A204.1 (cell line): ENCODE measurements around the gene NRDC.

Experiments
- FAIRE-seq: peaks from 2 replicates; lab custom pipeline; 2012; peaks lifted over from hg19 to GRCh38; lab: Jason Lieb, UNC

Gene NRDC

DNA sequence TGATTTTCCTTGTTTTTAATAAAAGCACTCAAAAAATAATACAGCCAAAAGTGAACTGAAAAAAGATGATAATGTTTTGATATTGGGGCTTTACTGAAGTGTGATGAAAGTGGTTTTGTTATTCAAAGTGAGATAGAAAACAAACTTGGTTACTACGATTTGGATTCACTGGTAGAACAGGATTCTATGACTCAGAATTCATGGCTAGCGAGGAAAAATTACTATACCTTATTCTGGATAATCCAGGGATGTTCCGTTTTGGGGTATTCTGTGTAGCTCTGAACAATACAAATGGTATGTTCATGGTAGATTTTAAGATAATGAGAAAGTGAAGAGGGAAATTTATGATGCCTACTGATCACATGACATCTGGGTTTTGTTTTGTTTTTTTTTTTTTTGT, 117.7 kb downstream of the NRDC start:
- no peak for FAIRE-seq

DNA sequence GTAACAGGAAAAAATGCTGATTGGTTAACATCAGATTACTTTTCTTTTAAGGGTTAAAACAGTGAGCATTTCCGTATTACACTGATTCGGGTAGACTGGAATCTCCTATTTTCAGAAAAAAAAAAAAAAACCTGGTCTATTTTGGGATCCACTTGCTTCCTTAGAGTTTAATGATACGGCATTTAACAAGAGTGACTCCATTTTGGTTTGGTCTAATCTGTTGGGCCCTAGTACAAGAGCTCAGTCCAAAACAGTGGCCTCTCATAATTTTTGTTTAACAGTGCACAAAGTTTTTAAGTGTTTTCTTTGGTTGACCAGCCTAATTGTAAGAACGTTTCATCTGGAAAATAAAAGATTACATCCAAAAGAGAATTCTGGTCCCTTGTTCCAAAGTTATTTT, 120.2 kb downstream of the NRDC start:
- FAIRE-seq, result no peak

DNA sequence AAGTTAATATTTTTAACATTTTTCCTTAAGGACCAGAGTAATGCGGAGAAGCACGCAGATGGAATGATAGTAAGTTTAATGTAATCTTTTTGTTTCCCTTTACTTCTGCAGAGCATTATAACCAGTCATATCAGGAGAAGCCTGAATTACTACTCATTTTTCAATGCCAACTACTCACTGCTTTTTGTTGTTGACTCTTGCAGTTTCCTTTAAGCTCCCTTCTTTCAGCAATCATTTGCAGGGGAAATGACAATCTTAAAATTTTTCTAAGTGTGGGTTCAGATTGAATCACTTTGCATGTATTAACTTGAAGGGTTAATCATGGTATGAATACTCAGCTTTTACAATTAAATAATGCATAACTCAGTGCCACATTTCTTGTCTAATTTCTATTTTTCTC, 122.2 kb downstream of the NRDC start:
- FAIRE-seq, result no peak

DNA sequence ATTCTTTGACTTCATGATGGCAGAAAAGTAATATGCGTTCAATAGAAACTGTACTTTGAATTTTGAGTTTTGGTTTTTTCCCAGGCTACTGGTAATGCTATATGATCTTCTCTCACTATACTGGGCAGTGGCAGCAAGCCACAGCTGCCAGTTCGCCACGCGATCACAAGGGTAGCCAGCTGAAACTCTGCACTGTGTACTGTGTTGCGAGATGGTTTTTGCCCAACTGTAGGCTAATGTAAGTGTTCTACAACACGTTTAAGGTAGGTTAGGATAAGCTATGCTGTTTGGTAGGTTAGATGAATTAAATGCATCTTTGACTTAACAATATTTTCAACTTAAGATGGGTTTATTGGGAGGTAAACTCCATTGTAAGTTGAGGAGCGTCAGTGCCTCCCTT, 123.1 kb downstream of the NRDC start:
- no peak for FAIRE-seq

DNA sequence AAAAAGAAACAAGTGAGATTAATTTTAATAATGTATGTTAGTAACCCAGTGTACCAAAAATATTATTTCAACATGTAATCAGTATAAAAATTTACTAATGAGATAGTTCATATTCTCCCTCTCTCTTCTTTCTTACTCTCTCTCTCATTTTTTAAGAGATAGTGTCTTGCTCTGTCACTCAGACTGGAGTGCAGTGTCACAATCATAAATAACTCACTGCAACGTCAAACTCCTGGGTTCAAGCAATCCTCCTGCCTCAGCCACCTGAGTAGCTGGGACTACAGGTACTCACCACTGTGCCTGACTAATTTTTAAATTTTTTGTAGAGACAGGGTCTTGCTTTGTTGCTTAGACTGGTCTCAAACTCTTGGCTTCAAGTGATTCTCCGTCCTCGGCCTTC, 123.9 kb downstream of the NRDC start:
- no peak for FAIRE-seq

DNA sequence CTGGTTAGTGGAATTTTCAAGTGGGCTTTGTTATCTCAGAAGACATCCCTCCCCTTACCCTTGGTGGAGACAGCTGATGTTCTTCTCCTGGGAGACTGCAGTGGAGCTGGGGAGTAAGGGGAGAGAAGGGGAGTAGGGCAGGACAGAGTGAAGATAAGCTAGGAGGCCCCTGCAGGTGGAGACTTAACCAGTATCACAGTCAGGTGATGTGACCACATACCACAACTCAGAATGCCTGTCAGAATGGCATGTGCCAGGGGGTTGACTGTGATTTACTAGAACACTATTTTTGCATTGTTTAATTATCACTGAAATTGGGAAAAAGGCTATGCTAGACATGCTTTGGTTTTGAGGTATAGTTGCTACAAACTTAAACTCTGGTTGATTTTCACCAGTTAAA, 124.6 kb downstream of the NRDC start:
- FAIRE-seq, result no peak

DNA sequence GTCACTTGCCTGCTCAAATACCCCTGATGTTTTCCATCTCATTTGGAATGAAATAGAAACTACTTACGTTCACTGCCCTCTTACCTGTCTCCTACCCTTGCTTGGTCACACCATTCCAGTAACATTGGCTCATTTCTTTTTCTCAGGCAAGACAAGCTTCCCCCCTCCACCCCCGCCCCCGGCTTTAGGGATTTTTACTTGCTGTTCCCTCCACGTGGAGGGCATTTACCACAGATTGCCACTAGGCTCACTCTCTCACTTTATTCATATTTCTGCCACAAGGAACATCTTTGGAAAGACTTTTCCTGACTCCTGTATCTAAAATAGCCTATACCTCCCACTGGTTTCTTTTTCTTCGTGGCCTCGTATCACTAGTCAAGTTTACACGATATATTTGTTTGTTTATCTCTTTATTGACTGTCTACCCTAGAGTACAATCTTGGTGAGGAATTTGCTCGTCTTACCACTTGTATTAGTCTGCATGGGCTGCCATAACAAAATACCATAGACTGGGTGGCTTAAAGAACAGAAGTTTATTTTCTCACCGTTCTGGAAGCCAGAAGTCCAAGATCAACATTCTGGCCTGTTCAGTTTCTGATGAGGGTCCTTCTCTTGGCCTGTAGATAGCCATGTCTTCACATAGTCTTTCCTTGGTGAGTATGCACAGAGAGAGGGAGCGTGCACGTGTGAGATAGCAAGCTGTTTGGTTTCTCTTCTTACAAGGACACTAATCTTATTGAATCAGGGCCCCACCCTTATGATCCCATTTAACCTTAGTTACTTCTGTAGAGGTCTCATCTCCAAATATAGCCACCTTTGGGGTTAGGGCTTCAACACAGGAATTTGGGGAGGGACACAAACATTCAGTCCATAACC, 126.2 kb downstream of the NRDC start:
- no peak for FAIRE-seq

DNA sequence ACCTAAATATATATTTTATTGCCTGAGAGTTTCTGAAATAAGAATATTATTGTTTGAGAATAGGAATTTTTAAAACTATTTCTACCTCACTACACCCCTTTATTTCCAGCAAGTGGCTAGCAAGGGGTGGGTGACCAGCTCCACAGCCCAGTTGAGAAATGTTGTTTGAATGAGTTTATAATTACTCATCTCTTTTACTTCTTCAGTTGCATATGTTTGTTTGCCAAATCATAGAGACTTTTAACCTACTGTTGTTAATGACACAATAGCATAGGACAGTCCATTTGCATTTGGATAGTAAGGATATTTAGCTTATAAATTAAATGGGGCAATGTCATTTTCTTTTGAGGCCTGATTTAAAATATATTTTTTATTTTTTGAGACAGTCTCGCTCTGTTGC, 127.8 kb downstream of the NRDC start:
- no peak for FAIRE-seq

DNA sequence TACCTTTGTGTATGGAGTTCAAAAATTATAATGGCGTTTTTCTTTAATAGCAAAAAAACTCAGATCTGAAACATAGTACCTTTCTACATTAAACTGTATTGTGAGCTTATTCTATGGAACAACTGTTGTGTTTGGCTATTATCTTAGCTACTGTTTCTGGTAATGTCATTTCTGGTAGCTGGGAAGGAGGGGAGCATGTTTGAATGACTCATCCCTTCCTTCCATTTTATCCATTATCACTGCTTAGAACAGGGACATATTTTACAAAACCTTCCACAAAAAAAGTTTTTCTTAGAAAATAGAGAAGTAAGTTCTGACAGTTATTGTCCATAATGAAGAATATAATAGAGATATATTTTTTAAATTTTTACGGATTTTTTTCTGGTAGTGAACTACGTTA, 128.3 kb downstream of the NRDC start:
- FAIRE-seq, result no peak

DNA sequence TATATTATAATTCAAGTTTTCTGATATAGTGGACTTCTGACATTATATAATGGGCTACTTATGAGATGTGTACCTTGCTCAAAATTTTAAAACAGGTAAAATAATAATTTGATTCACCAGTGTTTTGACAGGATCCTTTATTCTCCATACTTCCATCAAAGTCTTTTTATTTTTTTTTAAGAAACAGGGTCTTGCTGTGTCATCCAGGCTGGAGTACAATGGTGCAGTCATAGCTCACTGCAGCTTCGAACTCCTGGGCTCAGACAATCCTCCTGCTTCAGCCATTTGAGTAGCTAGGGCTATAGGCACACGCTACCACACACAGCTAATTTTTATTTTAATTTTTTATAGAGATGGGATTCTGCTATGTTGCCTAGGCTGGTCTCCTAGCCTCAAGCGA, 129.4 kb downstream of the NRDC start:
- FAIRE-seq, result no peak

DNA sequence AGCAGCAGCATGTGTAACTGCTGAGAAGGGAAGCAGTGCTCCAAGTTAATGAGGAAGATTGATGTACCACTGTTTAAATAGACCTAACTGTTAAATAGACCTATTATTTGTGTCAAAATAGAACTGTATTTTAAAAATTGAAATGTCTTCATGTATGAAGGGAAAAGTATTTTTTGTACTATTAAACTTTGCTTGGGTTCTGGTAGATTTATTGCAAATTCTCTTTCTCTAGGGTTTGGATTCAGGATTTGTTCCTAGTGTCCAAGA, 133.3 kb downstream of the NRDC start:
- no peak for FAIRE-seq

DNA sequence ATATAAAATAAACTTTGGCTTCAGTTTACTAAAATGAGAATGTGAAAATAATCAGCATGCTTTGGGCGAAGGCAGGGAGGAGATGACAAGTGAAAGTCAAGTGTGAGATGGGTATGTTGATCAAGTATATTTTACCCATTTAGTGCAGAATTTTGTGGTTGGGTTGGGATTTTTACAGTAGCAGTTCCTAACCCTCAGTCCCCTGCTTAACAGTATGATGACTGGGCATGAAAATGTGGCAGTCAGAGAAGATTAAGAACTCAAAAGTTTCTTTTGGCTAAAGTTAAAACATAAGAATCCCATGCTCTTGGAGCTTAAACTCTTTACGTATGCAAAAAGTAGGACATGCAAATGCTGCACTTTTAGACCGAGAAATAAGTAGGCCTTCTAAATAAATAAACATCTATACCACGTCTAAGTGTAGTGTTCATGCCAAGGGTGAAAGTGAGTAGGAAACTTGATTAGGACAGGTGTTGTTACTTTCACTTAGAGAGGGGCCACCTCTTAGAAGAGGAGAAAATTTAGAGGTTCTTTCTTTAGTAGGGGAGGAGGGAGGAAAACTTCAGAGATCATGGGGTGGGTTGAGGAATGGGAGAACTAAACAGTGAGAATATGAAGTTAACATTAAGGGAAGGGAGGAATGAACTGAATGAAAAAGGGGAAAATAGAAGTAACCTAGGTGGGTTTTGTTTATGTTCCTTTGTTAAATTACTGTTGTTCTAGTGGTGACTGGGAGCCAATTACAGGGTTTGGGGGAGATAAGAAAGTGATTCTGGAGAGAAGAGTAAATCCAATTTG, 133.8 kb downstream of the NRDC start:
- no peak for FAIRE-seq

DNA sequence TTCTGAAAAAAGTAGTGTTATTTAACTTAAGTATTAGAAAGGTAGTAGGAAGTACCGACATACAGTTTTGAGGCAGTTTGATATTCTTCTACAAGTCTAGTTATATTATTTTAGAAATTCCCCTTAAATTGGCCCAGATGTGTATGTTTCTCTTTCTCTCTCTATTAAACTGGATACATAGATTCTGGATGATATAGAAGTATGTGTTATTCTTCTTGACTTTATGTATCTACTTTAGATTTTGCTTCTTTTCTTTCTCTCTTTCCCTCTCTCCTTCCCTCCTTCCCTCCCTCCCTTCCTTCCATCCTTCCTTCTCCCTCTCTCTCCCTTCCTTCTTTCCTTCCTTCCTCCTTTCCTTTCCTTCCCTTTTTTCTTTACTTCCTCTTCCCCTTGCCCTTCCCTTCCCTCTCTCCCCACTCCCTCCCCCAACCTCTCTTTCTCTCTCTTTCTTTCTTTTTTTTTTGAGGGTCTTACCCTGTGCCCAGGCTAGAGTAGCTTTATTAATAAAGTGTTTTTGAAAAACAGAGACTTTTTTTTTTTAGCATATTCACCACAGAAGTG, 137.3 kb downstream of the NRDC start:
- no peak for FAIRE-seq

DNA sequence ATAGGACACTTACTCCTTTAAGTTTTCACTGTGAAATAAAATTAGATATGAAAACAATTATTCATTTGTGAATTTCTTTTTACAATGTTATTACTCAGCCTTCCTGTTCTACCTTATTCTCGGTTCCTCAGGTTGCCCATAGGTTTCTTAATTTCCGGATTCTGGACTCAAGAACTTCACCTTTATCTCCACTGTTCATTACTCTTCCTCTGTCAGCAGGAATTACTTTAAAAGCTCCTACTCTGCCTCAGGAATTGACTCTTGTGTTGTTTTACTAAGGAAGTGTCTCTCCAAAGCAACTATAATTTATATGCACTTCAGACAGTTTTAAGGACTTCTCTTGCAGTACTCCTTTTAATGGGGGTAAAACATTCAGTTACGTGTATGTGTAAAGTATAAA, 137.9 kb downstream of the NRDC start:
- no peak for FAIRE-seq
